Right renal cortex interstitium (tissue), 3 donors: ENCODE results near the gene TMEM79. TPM values are rescaled to one million over a fixed set of nuclear protein-coding genes. Genes with fewer than 3 reads are reported as not detected.
"Not testable (repeated sequence)": the region's sequence is repeated elsewhere in the genome, so short reads cannot be mapped to it uniquely, and the experiment has no call there.

ENCODE experiments used
- DNase-seq, 3 donors: peaks; one replicate each; pipeline ENCODE4 v3.0.0-alpha.2; 2013; ENCODE audit warnings: low read depth in 3 of 3, low spot score in 2 of 3
- polyA plus RNA-seq, 3 donors: library from polyadenylated mRNA; unstranded; fragments of 120-200 nt; gene quantifications; one replicate each; pipeline ENCODE4 v1.2.1, GENCODE V29; 2013; ENCODE audit not compliant: insufficient read length in 3 of 3

The TMEM79 gene
- polyA plus RNA-seq, 3 donors, result 4.1 to 4.8 (median 4.8) TPM

DNA sequence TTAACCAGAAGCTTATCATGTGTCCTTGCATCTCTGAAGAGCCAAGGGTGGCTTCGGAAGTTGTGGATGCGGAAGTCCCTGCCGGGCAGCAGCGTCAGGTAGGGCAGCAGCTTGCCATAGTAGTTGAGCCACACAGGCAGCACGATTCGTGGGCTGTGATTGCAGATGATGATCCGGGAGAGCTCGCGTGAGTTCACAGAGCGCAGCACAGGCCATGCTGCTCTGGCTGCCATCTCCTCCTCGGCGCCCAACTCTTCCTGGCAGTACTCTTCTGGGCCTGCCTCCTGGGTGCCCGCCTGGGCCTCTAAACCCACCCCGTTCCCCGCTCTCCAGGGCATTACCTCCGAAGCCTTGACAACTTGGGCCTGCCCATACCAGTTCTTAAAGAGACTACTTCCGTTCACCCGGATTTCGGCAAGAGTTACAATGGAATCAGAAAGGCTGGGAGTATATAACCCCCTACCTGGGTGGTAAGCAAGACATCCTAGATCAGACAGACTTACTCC lies 14.8 kb downstream of the TMEM79 start, which contains the start of gene VHLL:
Gene VHLL, minus strand, starts transcription at position 456 of the 506 bp plus-strand sequence. Its CDS starts 118 bp downstream, at position 338.
- no peak for DNase-seq

GRCh38 chr1:156303241-156303640 lies 19.1 kb downstream of the TMEM79 start:
- no peak for DNase-seq

DNA sequence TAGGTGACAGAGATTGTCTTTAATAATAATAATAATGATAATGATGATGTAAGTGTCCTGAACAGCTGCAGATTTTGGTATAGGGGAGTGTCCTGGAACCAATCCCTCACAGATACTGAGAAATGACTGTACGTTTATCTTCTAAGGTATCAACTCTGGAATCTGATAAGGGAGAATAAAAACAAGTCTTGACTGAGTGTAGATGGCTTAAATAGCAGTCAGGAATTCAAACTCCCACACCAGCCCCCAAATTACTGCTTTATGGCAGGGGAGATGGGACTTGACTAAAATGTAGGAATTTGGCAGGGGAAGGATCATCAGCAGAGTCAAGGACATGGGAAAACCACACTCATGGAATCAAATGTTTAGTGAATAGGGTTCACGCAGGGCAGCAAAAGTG lies 21.1 kb downstream of the TMEM79 start:
- no peak for DNase-seq

DNA sequence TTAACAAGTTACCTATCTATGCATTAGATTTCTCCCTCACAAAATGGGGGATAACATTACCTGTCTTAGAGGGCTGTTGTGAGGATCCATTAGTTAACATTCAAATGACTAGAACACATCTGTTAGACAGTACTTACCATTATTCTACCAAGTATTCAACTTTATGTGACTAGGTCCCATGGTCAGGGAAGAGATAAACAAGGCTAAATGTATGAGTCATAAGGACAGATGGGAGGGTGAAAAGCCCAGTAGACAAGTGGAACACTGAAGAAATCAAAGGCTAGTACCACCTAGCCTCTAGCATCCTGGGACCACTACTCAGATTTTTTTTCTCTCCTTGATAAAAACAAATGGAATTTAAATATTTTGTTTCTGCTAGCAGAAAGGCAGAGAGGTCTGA lies 24.0 kb downstream of the TMEM79 start:
- DNase-seq, result no peak

DNA sequence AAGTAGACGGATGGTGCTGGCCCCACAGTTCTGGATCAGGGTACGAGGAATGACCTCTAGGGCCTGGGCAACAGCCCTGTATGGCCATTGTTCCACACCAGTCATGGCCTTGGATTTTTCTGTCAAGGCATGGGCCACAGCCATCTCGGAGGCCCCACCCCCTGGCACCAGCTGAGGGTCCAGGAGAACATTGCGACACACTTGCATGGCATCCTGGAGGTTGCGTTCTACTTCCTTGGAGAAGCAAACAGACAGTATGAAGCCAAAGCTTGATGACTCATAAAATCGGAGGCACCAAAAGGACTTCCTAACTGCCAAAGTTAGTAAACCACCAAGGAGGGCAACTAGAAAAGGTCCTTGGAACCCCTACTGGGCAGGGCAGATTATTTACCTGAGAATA lies 26.8 kb downstream of the TMEM79 start:
- no peak for DNase-seq

GRCh38 chr1:156316909-156317308 lies 32.8 kb downstream of the TMEM79 start:
- no peak for DNase-seq

GRCh38 chr1:156319664-156320063 lies 35.5 kb downstream of the TMEM79 start:
- no peak for DNase-seq

DNA sequence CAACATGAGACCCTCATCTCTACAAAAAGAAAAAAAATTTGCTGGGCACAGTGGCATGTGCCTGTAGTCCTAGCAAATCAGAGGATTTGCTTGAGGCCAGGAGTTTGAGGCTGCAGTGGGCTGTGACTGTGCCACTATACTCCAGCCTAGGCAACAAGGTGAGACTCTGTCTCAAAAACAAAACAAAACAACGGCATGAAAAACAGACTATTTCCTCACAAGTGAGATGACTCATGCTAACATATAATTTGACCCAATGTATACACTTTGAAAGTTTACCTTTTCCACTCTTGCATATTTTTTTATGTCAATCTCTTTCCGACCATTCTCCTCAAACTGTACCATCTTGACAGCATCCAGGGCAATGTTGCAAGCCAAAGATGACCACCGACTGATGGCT lies 36.4 kb downstream of the TMEM79 start:
- DNase-seq, result no peak

DNA sequence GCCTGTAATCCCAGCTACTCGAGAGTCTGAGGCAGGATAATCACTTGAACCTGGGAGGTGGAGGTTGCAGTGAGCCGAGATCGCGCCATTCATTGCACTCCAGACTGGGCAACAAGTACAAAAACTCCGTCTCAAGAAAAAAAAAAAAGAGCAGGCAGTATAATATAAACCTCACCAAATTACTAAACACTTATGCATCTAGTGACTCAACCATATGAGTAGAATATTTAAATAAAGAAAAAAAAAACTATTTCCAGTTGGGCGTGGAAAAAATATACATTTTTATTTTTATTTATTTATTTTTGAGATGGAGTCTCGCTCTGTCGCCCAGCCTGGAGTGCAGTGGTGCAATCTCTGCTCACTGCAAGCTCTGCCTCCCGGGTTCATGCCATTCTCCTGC lies 39.1 kb downstream of the TMEM79 start:
- not testable (repeated sequence) for DNase-seq

DNA sequence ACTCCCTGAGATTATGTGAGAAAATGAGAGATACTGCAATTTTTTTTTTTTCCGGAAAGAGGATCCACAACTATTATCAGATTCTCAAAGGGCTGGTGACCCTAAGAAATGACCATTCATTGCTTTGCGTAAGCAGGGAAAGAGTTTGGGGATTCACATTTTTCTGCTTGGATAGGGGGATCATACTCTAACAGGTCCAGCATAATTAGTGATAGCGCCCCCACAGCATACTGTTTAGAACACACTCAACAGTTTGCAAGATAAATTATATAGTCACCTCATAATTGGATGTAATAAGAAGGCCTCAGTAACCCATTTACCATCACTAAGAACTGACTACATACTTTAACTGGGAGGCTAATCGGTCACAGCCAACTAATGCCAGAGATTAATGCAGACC lies 52.1 kb downstream of the TMEM79 start:
- no peak for DNase-seq

GRCh38 chr1:156337052-156337887 lies 53.1 kb downstream of the TMEM79 start:
- DNase-seq, result no peak

- no peak for DNase-seq
Observed at GRCh38 chr1:156337888-156338179, 53.7 kb downstream of the TMEM79 start.

DNA sequence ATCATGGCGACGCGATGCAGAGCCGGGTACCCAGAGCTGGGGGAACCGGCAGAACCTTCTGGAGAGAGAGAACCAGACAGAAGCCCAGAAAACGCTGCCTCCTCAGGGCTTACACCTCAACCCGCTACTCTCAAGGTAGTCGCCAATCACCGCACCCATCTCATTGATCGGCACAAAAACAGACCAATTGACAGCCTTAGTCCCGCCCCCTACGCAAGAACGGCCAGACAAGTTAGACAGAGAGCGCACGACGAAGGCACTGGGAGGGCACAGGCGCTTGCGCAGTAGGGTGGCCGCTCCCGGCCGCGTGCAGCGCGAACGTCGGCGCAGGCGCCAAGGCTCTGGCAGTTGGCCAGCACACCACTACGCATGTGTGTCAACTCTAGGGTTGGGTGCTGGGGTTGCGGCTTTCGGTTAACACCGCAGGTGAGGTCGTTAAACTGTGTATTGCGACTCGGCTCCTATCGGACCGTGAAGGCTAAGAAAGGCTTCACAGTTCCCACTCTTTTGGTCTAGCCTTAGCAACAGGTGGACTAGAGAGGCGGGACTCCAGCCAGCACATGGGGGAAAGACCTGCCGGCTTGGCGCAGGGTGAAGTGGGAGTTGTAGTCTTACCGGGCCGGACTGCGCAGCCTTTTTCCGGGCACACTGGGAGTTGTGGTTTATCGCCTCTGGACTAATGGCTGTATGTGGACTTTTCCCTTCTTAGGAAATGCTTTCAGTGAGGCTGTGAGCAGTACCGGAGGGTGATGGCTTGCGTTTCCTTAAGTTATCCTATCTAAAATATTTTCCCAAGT lies 54.3 kb downstream of the TMEM79 start, which contains the start of the genes CCT3 and TSACC:
Gene CCT3, minus strand, starts transcription at position 113 of the 797 bp plus-strand sequence. Its CDS starts 108 bp downstream, at position 5.
Gene TSACC, plus strand, starts transcription at position 347 of the 797 bp plus-strand sequence. CDS start 1,232 bp downstream, outside the sequence.
- DNase-seq, result peak; percentile 99 to 100 (median 99)

Other genes with a start within 250 kb of the TMEM79 start
- 10 to 100 TPM; 47.6 to 53.0 (median 49.8) TPM for gene UBQLN4, start 230.5 kb upstream of the TMEM79 start, polyA plus RNA-seq
- 10 to 100 TPM; 52.4 to 58.7 (median 55.7) TPM for gene LAMTOR2, start 229.5 kb upstream of the TMEM79 start, polyA plus RNA-seq
- gene RAB25, start 223.2 kb upstream of the TMEM79 start, polyA plus RNA-seq, result 10 to 100 TPM; 48.2 to 62.7 (median 54.4) TPM
- 10 to 100 TPM; 42.6 to 44.5 (median 44.2) TPM for gene MEX3A, start 201.9 kb upstream of the TMEM79 start, polyA plus RNA-seq
- gene LMNA, start 169.6 kb upstream of the TMEM79 start, polyA plus RNA-seq, result 10 to 100 TPM; 71.7 to 83.8 (median 82.5) TPM
- 10 to 100 TPM; 14.8 to 19.9 (median 18.3) TPM for gene SEMA4A, start 130.7 kb upstream of the TMEM79 start, polyA plus RNA-seq
- gene SLC25A44, start 90.2 kb upstream of the TMEM79 start, polyA plus RNA-seq, result 10 to 100 TPM; 28.8 to 31.0 (median 30.0) TPM
- 10 to 100 TPM; 77.2 to 85.1 (median 81.0) TPM for gene PMF1, start 71.3 kb upstream of the TMEM79 start, polyA plus RNA-seq
- 1 to 10 TPM; 1.1 to 1.5 (median 1.3) TPM for gene BGLAP, start 42.1 kb upstream of the TMEM79 start, polyA plus RNA-seq
- 1 to 10 TPM; 3.0 to 4.4 (median 3.0) TPM for gene PAQR6, start 36.3 kb upstream of the TMEM79 start, polyA plus RNA-seq
- gene SMG5, start 1.5 kb upstream of the TMEM79 start, polyA plus RNA-seq, result 10 to 100 TPM; 55.0 to 58.3 (median 57.6) TPM
- 10 to 100 TPM; 48.9 to 55.1 (median 54.5) TPM for gene GLMP, start 11.4 kb downstream of the TMEM79 start, polyA plus RNA-seq
- gene VHLL, start 15.0 kb downstream of the TMEM79 start, polyA plus RNA-seq, result not detected
- 100 to 1,000 TPM; 386 to 411 (median 410) TPM for gene CCT3, start 54.0 kb downstream of the TMEM79 start, polyA plus RNA-seq
- under 1 TPM; 0.50 to 0.83 (median 0.69) TPM for gene TSACC, start 54.2 kb downstream of the TMEM79 start, polyA plus RNA-seq
- gene RHBG, start 84.9 kb downstream of the TMEM79 start, polyA plus RNA-seq, result 10 to 100 TPM in 2 of 3 donors, 1 to 10 TPM in 1; 8.7 to 12.3 (median 10.7) TPM
- 10 to 100 TPM; 18.4 to 21.2 (median 19.6) TPM for gene MEF2D, start 216.4 kb downstream of the TMEM79 start, polyA plus RNA-seq